ENCODE data around the gene PSMC3IP.
"Not testable (repeated sequence)": the region's sequence is repeated elsewhere in the genome, so short reads cannot be mapped to it uniquely, and the experiment has no call there.

Gene PSMC3IP

GRCh38 chr17:42543190-42544079 is 34.1 kb downstream of the PSMC3IP start:
- H3K4me3 Mint-ChIP-seq = no peak overlapping the region
- H3K27me3 Mint-ChIP-seq = no peaks in the 10 kb centered on the region
- peaks cover 19% of the 10 kb centered on the region for H3K4me1 Mint-ChIP-seq (ENCODE audit: low read depth)
- peaks cover 41% of the 10 kb centered on the region for H3K36me3 Mint-ChIP-seq (ENCODE audit: low read depth)
- H3K9me3 Mint-ChIP-seq = no peaks in the 10 kb centered on the region
- DNase-seq = no peak
- H3K27ac Mint-ChIP-seq = peak overlapping the region; percentile 67

GRCh38 chr17:42541041-42541833 is 36.3 kb downstream of the PSMC3IP start:
- Mint-ChIP-seq H3K4me3 (no peak overlapping the region), H3K27ac (peak overlapping the region; percentile 35), H3K36me3 (ENCODE audit: low read depth) (peaks cover 50% of the 10 kb centered on the region), H3K27me3 (no peaks in the 10 kb centered on the region), H3K4me1 (ENCODE audit: low read depth) (peaks cover 32% of the 10 kb centered on the region), H3K9me3 (no peaks in the 10 kb centered on the region)
- no peak for DNase-seq

GRCh38 chr17:42540558-42540957 is 37.0 kb downstream of the PSMC3IP start:
- Mint-ChIP-seq H3K27ac (peak overlapping the region; percentile 35), H3K4me1 (ENCODE audit: low read depth) (peaks cover 36% of the 10 kb centered on the region), H3K36me3 (ENCODE audit: low read depth) (peaks cover 52% of the 10 kb centered on the region)
- not testable (repeated sequence) for H3K4me3 Mint-ChIP-seq, H3K9me3 Mint-ChIP-seq, H3K27me3 Mint-ChIP-seq, DNase-seq

GRCh38 chr17:42538482-42538881 is 39.0 kb downstream of the PSMC3IP start:
- H3K9me3 Mint-ChIP-seq = no peaks in the 10 kb centered on the region
- peaks cover 41% of the 10 kb centered on the region for H3K4me1 Mint-ChIP-seq (ENCODE audit: low read depth)
- H3K27ac Mint-ChIP-seq = no peak overlapping the region
- H3K36me3 Mint-ChIP-seq (ENCODE audit: low read depth) = peaks cover 41% of the 10 kb centered on the region
- no peak overlapping the region for H3K4me3 Mint-ChIP-seq
- H3K27me3 Mint-ChIP-seq = no peaks in the 10 kb centered on the region
- no peak for DNase-seq

GRCh38 chr17:42537826-42538451 is 39.6 kb downstream of the PSMC3IP start:
- peak overlapping the region; percentile 9 for H3K27ac Mint-ChIP-seq
- peak overlapping the region; percentile 88 for H3K4me3 Mint-ChIP-seq
- peaks cover 41% of the 10 kb centered on the region for H3K4me1 Mint-ChIP-seq (ENCODE audit: low read depth)
- DNase-seq = no peak
- H3K36me3 Mint-ChIP-seq (ENCODE audit: low read depth) = peaks cover 37% of the 10 kb centered on the region
- no peaks in the 10 kb centered on the region for H3K9me3 Mint-ChIP-seq
- no peaks in the 10 kb centered on the region for H3K27me3 Mint-ChIP-seq

GRCh38 chr17:42537156-42537805 is 40.2 kb downstream of the PSMC3IP start:
- Mint-ChIP-seq H3K27me3 (no peaks in the 10 kb centered on the region), H3K27ac (peak overlapping the region; percentile 88)

GRCh38 chr17:42536372-42537155 is 41.0 kb downstream of the PSMC3IP start:
- H3K4me1 Mint-ChIP-seq (ENCODE audit: low read depth) = peaks cover 45% of the 10 kb centered on the region
- H3K9me3 Mint-ChIP-seq = no peaks in the 10 kb centered on the region
- peak; percentile 87 for DNase-seq

More at GRCh38 chr17:42537156-42537805, 40.2 kb downstream of the PSMC3IP start:
- peaks cover 33% of the 10 kb centered on the region for H3K36me3 Mint-ChIP-seq (ENCODE audit: low read depth)
- no peak for DNase-seq
- H3K4me1 Mint-ChIP-seq (ENCODE audit: low read depth) = peaks cover 41% of the 10 kb centered on the region
- peak overlapping the region; percentile 88 for H3K4me3 Mint-ChIP-seq
- no peaks in the 10 kb centered on the region for H3K9me3 Mint-ChIP-seq

GRCh38 chr17:42536048-42536371 is 41.5 kb downstream of the PSMC3IP start, which contains the start of gene NAGLU:
TSS of gene NAGLU (plus strand) at chr17:42536241. CDS start at chr17:42536273, 32 bp downstream.
- Mint-ChIP-seq H3K9me3 (no peaks in the 10 kb centered on the region), H3K27ac (peak within 1 kb of the TSS; percentile 88), H3K36me3 (ENCODE audit: low read depth) (peaks cover 28% of the 10 kb centered on the region), H3K4me3 (peak within 1 kb of the TSS; percentile 88), H3K4me1 (ENCODE audit: low read depth) (peaks cover 45% of the 10 kb centered on the region), H3K27me3 (no peaks in the 10 kb centered on the region)
- peak; percentile 92 for DNase-seq

More at GRCh38 chr17:42536372-42537155, 41.0 kb downstream of the PSMC3IP start:
- H3K4me3 Mint-ChIP-seq = peak overlapping the region; percentile 88
- H3K27ac Mint-ChIP-seq = peak overlapping the region; percentile 88
- peaks cover 32% of the 10 kb centered on the region for H3K36me3 Mint-ChIP-seq (ENCODE audit: low read depth)
- H3K27me3 Mint-ChIP-seq = no peaks in the 10 kb centered on the region

GRCh38 chr17:42535155-42536047 is 42.1 kb downstream of the PSMC3IP start:
- Mint-ChIP-seq H3K4me1 (ENCODE audit: low read depth) (peaks cover 45% of the 10 kb centered on the region), H3K9me3 (no peaks in the 10 kb centered on the region), H3K27me3 (no peaks in the 10 kb centered on the region)

GRCh38 chr17:42531455-42532354 is 45.8 kb downstream of the PSMC3IP start:
- DNase-seq = peak; percentile 72
- Mint-ChIP-seq H3K27ac (peak overlapping the region; percentile 63), H3K9me3 (no peaks in the 10 kb centered on the region), H3K4me1 (ENCODE audit: low read depth) (peaks cover 47% of the 10 kb centered on the region), H3K36me3 (ENCODE audit: low read depth) (peaks cover 4% of the 10 kb centered on the region), H3K4me3 (peak overlapping the region; percentile 72), H3K27me3 (no peaks in the 10 kb centered on the region)

More at GRCh38 chr17:42535155-42536047, 42.1 kb downstream of the PSMC3IP start:
- Mint-ChIP-seq H3K27ac (peak overlapping the region; percentile 88), H3K4me3 (peak overlapping the region; percentile 83), H3K36me3 (ENCODE audit: low read depth) (peaks cover 23% of the 10 kb centered on the region)
- DNase-seq = no peak

GRCh38 chr17:42530952-42531454 is 46.5 kb downstream of the PSMC3IP start:
- Mint-ChIP-seq H3K27ac (no peak overlapping the region), H3K9me3 (no peaks in the 10 kb centered on the region), H3K27me3 (no peaks in the 10 kb centered on the region), H3K4me1 (ENCODE audit: low read depth) (peaks cover 45% of the 10 kb centered on the region), H3K36me3 (ENCODE audit: low read depth) (peaks cover 2% of the 10 kb centered on the region), H3K4me3 (no peak overlapping the region)
- DNase-seq = no peak

- Mint-ChIP-seq H3K9me3 (no peaks in the 10 kb centered on the region), H3K4me1 (ENCODE audit: low read depth) (peaks cover 44% of the 10 kb centered on the region), H3K4me3 (no peak overlapping the region), H3K36me3 (ENCODE audit: low read depth) (no peaks in the 10 kb centered on the region), H3K27me3 (no peaks in the 10 kb centered on the region), H3K27ac (no peak overlapping the region)
- DNase-seq = no peak
Observed at GRCh38 chr17:42529061-42529460, 48.5 kb downstream of the PSMC3IP start.

Measured in activated T-cell treated with anti-CD3 and anti-CD28 coated beads, Interleukin-2, amount 50 U/mL, for 24 hours (primary cell).